Loucy (cell line): ENCODE data around the gene SH3BP4.

ENCODE experiments used
- EZH2phosphoT487 ChIP-seq: fragments of 200-600 bp; IDR thresholded peaks from 2 replicates; pipeline ENCODE4 v1.6.1; 2018; ENCODE audit warnings: antibody characterized with exemption, mild to moderate bottlenecking, moderate library complexity, borderline replicate concordance
- TF ChIP-seq, protein P1 (sequence below): fragments of 200-600 bp; sonication (generic); conservative IDR thresholded peaks from 2 replicates; pipeline ENCODE4 v1.5.1; 2014; ENCODE audit warnings: mild to moderate bottlenecking, antibody characterized with exemption, low read length

DNA sequence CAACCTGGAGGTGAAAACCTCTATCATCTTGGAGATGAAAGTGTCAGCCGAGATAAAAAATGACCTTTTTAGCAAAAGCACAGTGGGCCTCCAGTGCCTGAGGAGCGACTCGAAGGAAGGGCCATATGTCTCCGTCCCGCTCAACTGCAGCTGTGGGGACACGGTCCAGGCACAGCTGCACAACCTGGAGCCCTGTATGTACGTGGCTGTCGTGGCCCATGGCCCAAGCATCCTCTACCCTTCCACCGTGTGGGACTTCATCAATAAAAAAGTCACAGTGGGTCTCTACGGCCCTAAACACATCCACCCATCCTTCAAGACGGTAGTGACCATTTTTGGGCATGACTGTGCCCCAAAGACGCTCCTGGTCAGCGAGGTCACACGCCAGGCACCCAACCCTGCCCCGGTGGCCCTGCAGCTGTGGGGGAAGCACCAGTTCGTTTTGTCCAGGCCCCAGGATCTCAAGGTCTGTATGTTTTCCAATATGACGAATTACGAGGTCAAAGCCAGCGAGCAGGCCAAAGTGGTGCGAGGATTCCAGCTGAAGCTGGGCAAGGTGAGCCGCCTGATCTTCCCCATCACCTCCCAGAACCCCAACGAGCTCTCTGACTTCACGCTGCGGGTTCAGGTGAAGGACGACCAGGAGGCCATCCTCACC lies 90.2 kb downstream of the SH3BP4 start:
- no peak for TF ChIP-seq EZH2phosphoT487
- TF ChIP-seq, protein P1, sequence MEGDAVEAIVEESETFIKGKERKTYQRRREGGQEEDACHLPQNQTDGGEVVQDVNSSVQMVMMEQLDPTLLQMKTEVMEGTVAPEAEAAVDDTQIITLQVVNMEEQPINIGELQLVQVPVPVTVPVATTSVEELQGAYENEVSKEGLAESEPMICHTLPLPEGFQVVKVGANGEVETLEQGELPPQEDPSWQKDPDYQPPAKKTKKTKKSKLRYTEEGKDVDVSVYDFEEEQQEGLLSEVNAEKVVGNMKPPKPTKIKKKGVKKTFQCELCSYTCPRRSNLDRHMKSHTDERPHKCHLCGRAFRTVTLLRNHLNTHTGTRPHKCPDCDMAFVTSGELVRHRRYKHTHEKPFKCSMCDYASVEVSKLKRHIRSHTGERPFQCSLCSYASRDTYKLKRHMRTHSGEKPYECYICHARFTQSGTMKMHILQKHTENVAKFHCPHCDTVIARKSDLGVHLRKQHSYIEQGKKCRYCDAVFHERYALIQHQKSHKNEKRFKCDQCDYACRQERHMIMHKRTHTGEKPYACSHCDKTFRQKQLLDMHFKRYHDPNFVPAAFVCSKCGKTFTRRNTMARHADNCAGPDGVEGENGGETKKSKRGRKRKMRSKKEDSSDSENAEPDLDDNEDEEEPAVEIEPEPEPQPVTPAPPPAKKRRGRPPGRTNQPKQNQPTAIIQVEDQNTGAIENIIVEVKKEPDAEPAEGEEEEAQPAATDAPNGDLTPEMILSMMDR, result no peak
